ENCODE data around the gene VAT1. TPM values are rescaled to one million over a fixed set of nuclear protein-coding genes. Genes with fewer than 3 reads are reported as not detected.

VAT1 gene
- total RNA-seq, 1 donor from 2014 or later, result 413 TPM

DNA sequence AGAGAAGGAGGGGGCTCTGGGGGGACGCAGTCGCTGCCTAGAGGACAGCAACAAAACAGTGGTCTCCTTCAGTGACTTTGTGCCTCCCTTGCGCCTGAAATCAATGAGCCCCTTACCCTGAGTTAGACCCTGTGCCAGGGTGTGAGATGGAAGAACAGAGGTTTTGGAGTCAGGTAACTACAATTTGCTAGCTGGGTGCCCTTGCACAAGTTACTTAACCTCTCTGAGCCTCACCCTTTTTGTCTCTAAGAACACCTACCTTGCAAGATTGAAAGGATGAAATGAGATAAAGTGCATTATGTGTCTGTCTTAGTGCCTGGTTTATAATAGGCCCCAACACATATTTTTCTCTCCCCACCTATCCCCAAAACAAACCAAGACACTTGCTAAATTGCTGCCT lies 12.7 kb upstream of the VAT1 start:
- Mint-ChIP-seq H3K4me3 (ENCODE audit: unreplicated experiment) (peak overlapping the region; percentile 89), H3K4me1 (ENCODE audit: low read depth, unreplicated experiment) (peaks cover 43% of the 10 kb centered on the region), H3K9me3 (ENCODE audit: unreplicated experiment) (peaks cover 11% of the 10 kb centered on the region), H3K27me3 (ENCODE audit: unreplicated experiment) (peaks cover 3% of the 10 kb centered on the region), H3K36me3 (ENCODE audit: unreplicated experiment) (no peaks in the 10 kb centered on the region), H3K27ac (ENCODE audit: unreplicated experiment) (peak overlapping the region; percentile 98)
- no peak for DNase-seq
- TF ChIP-seq CTCF (IDR thresholded peaks at IDR 0.05; ENCODE audit: partially characterized antibody, unreplicated experiment), result no peak

- peaks cover 48% of the 10 kb centered on the region for H3K4me1 Mint-ChIP-seq (ENCODE audit: low read depth, unreplicated experiment)
Measured at GRCh38 chr17:43033948-43034881, 12.0 kb upstream of the VAT1 start.

GRCh38 chr17:43031666-43032065 lies 9.5 kb upstream of the VAT1 start:
- peaks cover 12% of the 10 kb centered on the region for H3K9me3 Mint-ChIP-seq (ENCODE audit: unreplicated experiment)
- H3K4me3 Mint-ChIP-seq (ENCODE audit: unreplicated experiment), result peak overlapping the region; percentile 46
- DNase-seq, result no peak
- H3K27ac Mint-ChIP-seq (ENCODE audit: unreplicated experiment), result no peak overlapping the region
- peaks cover 3% of the 10 kb centered on the region for H3K27me3 Mint-ChIP-seq (ENCODE audit: unreplicated experiment)
- no peaks in the 10 kb centered on the region for H3K36me3 Mint-ChIP-seq (ENCODE audit: unreplicated experiment)
- H3K4me1 Mint-ChIP-seq (ENCODE audit: low read depth, unreplicated experiment), result peaks cover 57% of the 10 kb centered on the region
- no peak for TF ChIP-seq CTCF (IDR thresholded peaks at IDR 0.05; ENCODE audit: partially characterized antibody, unreplicated experiment)

More at GRCh38 chr17:43033948-43034881, 12.0 kb upstream of the VAT1 start:
- Mint-ChIP-seq H3K27ac (ENCODE audit: unreplicated experiment) (peak overlapping the region; percentile 98), H3K4me3 (ENCODE audit: unreplicated experiment) (peak overlapping the region; percentile 89), H3K36me3 (ENCODE audit: unreplicated experiment) (no peaks in the 10 kb centered on the region), H3K9me3 (ENCODE audit: unreplicated experiment) (peaks cover 14% of the 10 kb centered on the region), H3K27me3 (ENCODE audit: unreplicated experiment) (peaks cover 3% of the 10 kb centered on the region)
- TF ChIP-seq CTCF (IDR thresholded peaks at IDR 0.05; ENCODE audit: partially characterized antibody, unreplicated experiment), result no peak
- peak; percentile 69 for DNase-seq

GRCh38 chr17:43030137-43030767 lies 8.1 kb upstream of the VAT1 start:
- no peaks in the 10 kb centered on the region for H3K36me3 Mint-ChIP-seq (ENCODE audit: unreplicated experiment)

More at GRCh38 chr17:43030137-43030767, 8.1 kb upstream of the VAT1 start:
- DNase-seq, result no peak
- TF ChIP-seq CTCF (IDR thresholded peaks at IDR 0.05; ENCODE audit: partially characterized antibody, unreplicated experiment), result no peak
- Mint-ChIP-seq H3K9me3 (ENCODE audit: unreplicated experiment) (peaks cover 12% of the 10 kb centered on the region), H3K27ac (ENCODE audit: unreplicated experiment) (peak overlapping the region; percentile 75), H3K27me3 (ENCODE audit: unreplicated experiment) (peaks cover 2% of the 10 kb centered on the region), H3K4me3 (ENCODE audit: unreplicated experiment) (peak overlapping the region; percentile 40), H3K4me1 (ENCODE audit: low read depth, unreplicated experiment) (peaks cover 54% of the 10 kb centered on the region)

Data from glutamatergic neuron (in vitro differentiated cells).